Renal pelvis (tissue), 4 donors: ENCODE measurements around the gene PKD2. TPM values are rescaled to one million over a fixed set of nuclear protein-coding genes. Genes with fewer than 3 reads are reported as not detected.
"Not testable (repeated sequence)": the region's sequence is repeated elsewhere in the genome, so short reads cannot be mapped to it uniquely, and the experiment has no call there.

Experiments
- DNase-seq: peaks from one replicate; pipeline ENCODE4 v3.0.0-alpha.2; 2013
- polyA plus RNA-seq, 3 donors: library from polyadenylated mRNA; unstranded; fragments of 120-200 nt; gene quantifications; one replicate each; pipeline ENCODE4 v1.2.1, GENCODE V29; 2013; ENCODE audit not compliant: insufficient read length in 3 of 3

PKD2 gene
- polyA plus RNA-seq, 3 donors = 66.3 to 86.2 (median 68.0) TPM

GRCh38 chr4:87982446-87983010 is 24.9 kb upstream of the PKD2 start:
- no peak for DNase-seq

GRCh38 chr4:87983996-87984395 is 23.4 kb upstream of the PKD2 start:
- no peak for DNase-seq

GRCh38 chr4:87985097-87985886 is 22.1 kb upstream of the PKD2 start:
- no peak for DNase-seq

GRCh38 chr4:87985887-87986200 is 21.6 kb upstream of the PKD2 start:
- DNase-seq = no peak

- DNase-seq = no peak
Measured at GRCh38 chr4:87986508-87986907, 20.9 kb upstream of the PKD2 start.

- DNase-seq = no peak
Measured at GRCh38 chr4:87989765-87990164, 17.7 kb upstream of the PKD2 start.

GRCh38 chr4:87995435-87995834 is 12.0 kb upstream of the PKD2 start:
- DNase-seq = no peak

- not testable (repeated sequence) for DNase-seq
Measured at GRCh38 chr4:87999191-87999691, 8.2 kb upstream of the PKD2 start.

- no peak for DNase-seq
Measured at GRCh38 chr4:88001871-88002270, 5.6 kb upstream of the PKD2 start.

GRCh38 chr4:88002786-88003185 is 4.6 kb upstream of the PKD2 start:
- DNase-seq = no peak

GRCh38 chr4:88003261-88003660 is 4.2 kb upstream of the PKD2 start:
- no peak for DNase-seq

- no peak for DNase-seq
Measured at GRCh38 chr4:88005076-88005475, 2.4 kb upstream of the PKD2 start.

GRCh38 chr4:88005946-88006345 is 1.5 kb upstream of the PKD2 start:
- no peak for DNase-seq

GRCh38 chr4:88006956-88007303 is 505 bp upstream of the PKD2 start:
- no peak for DNase-seq

GRCh38 chr4:88008122-88008742 is 797 bp downstream of the PKD2 start:
- peak; percentile 48 for DNase-seq

GRCh38 chr4:88008743-88009171 is 1.3 kb downstream of the PKD2 start:
- no peak for DNase-seq

- DNase-seq = no peak
Measured at GRCh38 chr4:88009871-88010270, 2.4 kb downstream of the PKD2 start.

- no peak for DNase-seq
Measured at GRCh38 chr4:88010966-88011365, 3.5 kb downstream of the PKD2 start.

- no peak for DNase-seq
Measured at GRCh38 chr4:88012647-88013046, 5.2 kb downstream of the PKD2 start.

GRCh38 chr4:88014386-88014905 is 7.0 kb downstream of the PKD2 start:
- no peak for DNase-seq

- no peak for DNase-seq
Measured at GRCh38 chr4:88015659-88016295, 8.3 kb downstream of the PKD2 start.

- no peak for DNase-seq
Measured at GRCh38 chr4:88017516-88018297, 10.3 kb downstream of the PKD2 start.
